Aortic smooth muscle cell (primary cell): ENCODE measurements around the gene HYAL1. TPM values are rescaled to one million over a fixed set of nuclear protein-coding genes. Genes with fewer than 3 reads are reported as not detected.

Source experiments
- total RNA-seq: library from RNA; depleted of rRNA; stranded (reverse); fragments of >200 nt; gene quantifications from 2 replicates; pipeline ENCODE4 v1.2.3, GENCODE V29; 2014

Gene HYAL1
- total RNA-seq = 1.2 and 2.6 TPM in 2 replicates

GRCh38 chr3:50303013-50303815 lies at the start of gene HYAL1:
Gene HYAL1 (minus strand): TSS chr3:50303574. CDS start chr3:50302956, 618 bp downstream.

GRCh38 chr3:50350527-50351322 lies 47.4 kb upstream of the HYAL1 start, which contains the start of the genes CYB561D2 and NPRL2:
Gene CYB561D2 (plus strand): TSS chr3:50350862. CDS start chr3:50351434, 572 bp downstream.
Gene NPRL2 (minus strand): TSS chr3:50350775. CDS start chr3:50350652, 123 bp downstream.

GRCh38 chr3:50345586-50346234 lies 42.3 kb upstream of the HYAL1 start, which contains the start of gene ZMYND10:
Gene ZMYND10 (minus strand): TSS chr3:50345732. CDS start chr3:50345579, 153 bp downstream.

GRCh38 chr3:50340448-50341329 lies 37.3 kb upstream of the HYAL1 start, which contains the start of gene RASSF1:
Gene RASSF1 (minus strand): TSS chr3:50340836. CDS start chr3:50340805, 31 bp downstream.

GRCh38 chr3:50327943-50328691 lies 24.7 kb upstream of the HYAL1 start, which contains the start of gene TUSC2:
Gene TUSC2 (minus strand): TSS chr3:50328223. CDS start chr3:50328099, 124 bp downstream.

GRCh38 chr3:50322386-50323091 lies 19.2 kb upstream of the HYAL1 start, which contains the start of gene HYAL2:
Gene HYAL2 (minus strand): TSS chr3:50322745. CDS start chr3:50320489, 2,256 bp downstream.

GRCh38 chr3:50298836-50299637 lies 4.3 kb downstream of the HYAL1 start, which contains the start of the genes HYAL3 and NAA80:
Gene HYAL3 (minus strand): TSS chr3:50299405. CDS start chr3:50295602, 3,803 bp downstream.
Gene NAA80 (minus strand): TSS chr3:50299405. CDS start chr3:50297463, 1,942 bp downstream.

GRCh38 chr3:50292159-50293078 lies 11.0 kb downstream of the HYAL1 start, which contains the start of gene IFRD2:
Gene IFRD2 (minus strand): TSS chr3:50292429. CDS start chr3:50292274, 155 bp downstream.

GRCh38 chr3:50278880-50279224 lies 24.5 kb downstream of the HYAL1 start, which contains the start of gene LSMEM2:
Gene LSMEM2 (plus strand): TSS chr3:50279087. CDS start chr3:50279114, 27 bp downstream.

GRCh38 chr3:50268703-50269451 lies 34.5 kb downstream of the HYAL1 start, which contains the start of gene SEMA3B:
Gene SEMA3B (plus strand): TSS chr3:50269147. CDS start chr3:50269241, 94 bp downstream.

Other genes with a start within 250 kb of the HYAL1 start
- 194 and 241 TPM in 2 replicates for gene RBM5, start 214.7 kb downstream of the HYAL1 start, total RNA-seq
- 8.7 and 19.8 TPM in 2 replicates for gene SEMA3F, start 148.2 kb downstream of the HYAL1 start, total RNA-seq
- gene GNAT1, start 112.0 kb downstream of the HYAL1 start, total RNA-seq = not detected in 2 replicates
- not detected in 2 replicates for gene SLC38A3, start 98.3 kb downstream of the HYAL1 start, total RNA-seq
- 385 and 428 TPM in 2 replicates for gene GNAI2, start 67.4 kb downstream of the HYAL1 start, total RNA-seq
- 11.1 and 12.4 TPM in 2 replicates for gene SEMA3B, start 34.4 kb downstream of the HYAL1 start, total RNA-seq
- 0.06 TPM in 1 of 2 replicates, not detected in the other for gene LSMEM2, start 24.5 kb downstream of the HYAL1 start, total RNA-seq
- 35.7 and 62.5 TPM in 2 replicates for gene IFRD2, start 11.1 kb downstream of the HYAL1 start, total RNA-seq
- gene HYAL3, start 4.2 kb downstream of the HYAL1 start, total RNA-seq = 3.3 and 3.7 TPM in 2 replicates
- 2.7 and 2.8 TPM in 2 replicates for gene NAA80, start 4.2 kb downstream of the HYAL1 start, total RNA-seq
- 64.2 and 104 TPM in 2 replicates for gene HYAL2, start 19.2 kb upstream of the HYAL1 start, total RNA-seq
- 14.7 and 17.4 TPM in 2 replicates for gene TUSC2, start 24.6 kb upstream of the HYAL1 start, total RNA-seq
- gene RASSF1, start 37.3 kb upstream of the HYAL1 start, total RNA-seq = 30.3 and 41.4 TPM in 2 replicates
- gene ZMYND10, start 42.2 kb upstream of the HYAL1 start, total RNA-seq = 1.9 and 2.8 TPM in 2 replicates
- gene NPRL2, start 47.2 kb upstream of the HYAL1 start, total RNA-seq = 22.1 and 22.2 TPM in 2 replicates
- gene CYB561D2, start 47.3 kb upstream of the HYAL1 start, total RNA-seq = 24.7 and 33.8 TPM in 2 replicates
- 30.1 and 32.0 TPM in 2 replicates for gene TMEM115, start 55.9 kb upstream of the HYAL1 start, total RNA-seq
- gene CACNA2D2, start 200.1 kb upstream of the HYAL1 start, total RNA-seq = under 0.01 TPM in 1 of 2 replicates, not detected in the other